LNCaP clone FGC (cell line): Measurements from ENCODE around the gene ADGRL3.

Experiments used
- DNase-seq: peaks from one replicate; pipeline ENCODE4 v3.0.0-alpha.2; 2011; ENCODE audit warnings: low read depth
- H3K4me3 ChIP-seq: 2 replicates; pipeline ENCODE4 v1.5.1; 2011; ENCODE audit warnings: mild to moderate bottlenecking, low read depth, low read length, control low read depth
- TF ChIP-seq, protein P1 (sequence below): IDR thresholded peaks from 2 replicates; pipeline ENCODE4 v1.5.1; 2012; ENCODE audit warnings: mild to moderate bottlenecking; ENCODE audit not compliant: control insufficient read depth, insufficient read depth; ENCODE audit errors: extremely low read depth

ADGRL3 gene

DNA sequence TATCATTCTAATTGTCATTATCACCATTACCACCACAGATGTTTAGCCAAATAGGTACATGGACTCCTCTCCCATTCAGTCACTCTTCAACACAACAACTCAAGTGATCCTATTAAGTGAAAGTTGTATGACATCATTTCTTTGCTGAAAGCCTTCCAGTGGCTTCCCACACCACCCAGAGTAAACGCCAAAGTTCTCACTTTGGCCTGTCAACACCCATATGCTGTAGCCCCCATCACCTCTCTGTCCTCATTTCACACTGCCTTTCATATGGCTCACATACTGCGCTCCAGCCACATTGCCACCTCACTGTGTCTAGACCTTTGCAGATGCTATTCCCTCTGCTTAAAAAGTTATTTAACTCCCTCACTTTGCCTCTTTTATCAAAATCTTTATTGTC is 682.3 kb downstream of the ADGRL3 start:
- TF ChIP-seq, protein P1, sequence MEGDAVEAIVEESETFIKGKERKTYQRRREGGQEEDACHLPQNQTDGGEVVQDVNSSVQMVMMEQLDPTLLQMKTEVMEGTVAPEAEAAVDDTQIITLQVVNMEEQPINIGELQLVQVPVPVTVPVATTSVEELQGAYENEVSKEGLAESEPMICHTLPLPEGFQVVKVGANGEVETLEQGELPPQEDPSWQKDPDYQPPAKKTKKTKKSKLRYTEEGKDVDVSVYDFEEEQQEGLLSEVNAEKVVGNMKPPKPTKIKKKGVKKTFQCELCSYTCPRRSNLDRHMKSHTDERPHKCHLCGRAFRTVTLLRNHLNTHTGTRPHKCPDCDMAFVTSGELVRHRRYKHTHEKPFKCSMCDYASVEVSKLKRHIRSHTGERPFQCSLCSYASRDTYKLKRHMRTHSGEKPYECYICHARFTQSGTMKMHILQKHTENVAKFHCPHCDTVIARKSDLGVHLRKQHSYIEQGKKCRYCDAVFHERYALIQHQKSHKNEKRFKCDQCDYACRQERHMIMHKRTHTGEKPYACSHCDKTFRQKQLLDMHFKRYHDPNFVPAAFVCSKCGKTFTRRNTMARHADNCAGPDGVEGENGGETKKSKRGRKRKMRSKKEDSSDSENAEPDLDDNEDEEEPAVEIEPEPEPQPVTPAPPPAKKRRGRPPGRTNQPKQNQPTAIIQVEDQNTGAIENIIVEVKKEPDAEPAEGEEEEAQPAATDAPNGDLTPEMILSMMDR: no peak
- H3K4me3 ChIP-seq: no peak overlapping the region
- no peak for DNase-seq

DNA sequence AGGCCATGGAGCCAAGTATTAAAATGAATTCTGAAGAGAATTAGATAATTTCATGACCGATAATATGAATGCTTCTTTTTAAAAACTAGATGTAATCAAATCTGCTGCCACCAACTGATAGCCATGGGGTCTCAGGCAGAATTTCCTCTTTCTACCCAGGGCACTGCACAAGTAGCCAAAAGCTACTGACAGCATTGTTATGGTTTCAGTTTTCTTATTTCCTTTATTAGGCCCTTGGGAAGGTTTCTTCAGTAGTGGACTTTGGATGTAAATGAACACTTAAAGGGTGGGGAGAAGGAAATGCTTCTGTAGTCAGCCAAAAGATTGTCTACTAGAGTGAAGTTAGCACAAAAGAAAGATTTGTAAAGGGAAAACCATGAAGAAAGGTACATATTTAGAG is 686.0 kb downstream of the ADGRL3 start:
- H3K4me3 ChIP-seq: no peak overlapping the region
- TF ChIP-seq, protein P1: no peak
- no peak for DNase-seq

DNA sequence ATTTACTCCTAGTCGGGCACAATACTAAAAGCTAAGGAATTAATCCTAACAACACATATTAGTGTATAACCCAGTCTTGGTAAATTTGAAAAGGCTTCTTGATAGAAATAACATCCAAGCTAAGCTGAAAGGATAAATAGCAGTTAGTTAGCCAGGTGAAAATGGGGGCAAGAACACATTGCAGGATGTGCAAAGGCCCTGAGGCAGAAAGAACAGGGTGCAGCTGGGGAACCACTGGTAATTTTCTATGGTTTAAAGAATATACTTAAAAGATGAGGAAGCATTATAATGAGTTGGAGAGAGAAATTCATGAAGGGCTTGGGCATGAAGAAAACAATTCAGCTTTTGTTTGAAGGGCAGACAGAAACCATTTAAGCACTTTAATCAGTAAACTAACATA is 689.0 kb downstream of the ADGRL3 start:
- no peak overlapping the region for H3K4me3 ChIP-seq
- no peak for DNase-seq
- TF ChIP-seq, protein P1: no peak

DNA sequence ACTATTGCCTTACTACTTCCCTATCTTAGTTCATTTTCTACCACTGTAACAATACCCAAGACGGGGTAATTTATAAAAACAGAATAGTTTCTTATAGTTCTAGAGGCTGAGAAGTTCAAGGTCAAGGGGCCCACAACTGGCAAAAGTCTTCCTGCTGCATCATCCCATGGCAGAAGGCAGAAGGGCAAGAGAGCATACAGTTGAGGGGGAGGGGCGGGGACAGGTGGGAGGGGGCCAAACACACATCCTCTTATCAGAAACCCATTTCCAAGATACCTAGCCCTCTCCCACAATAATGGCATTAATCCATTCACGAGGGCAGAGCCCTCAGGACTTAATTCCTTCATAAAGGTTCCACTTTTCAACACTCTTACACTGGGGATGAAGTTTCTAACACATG is 690.2 kb downstream of the ADGRL3 start:
- no peak overlapping the region for H3K4me3 ChIP-seq
- TF ChIP-seq, protein P1: no peak
- no peak for DNase-seq

DNA sequence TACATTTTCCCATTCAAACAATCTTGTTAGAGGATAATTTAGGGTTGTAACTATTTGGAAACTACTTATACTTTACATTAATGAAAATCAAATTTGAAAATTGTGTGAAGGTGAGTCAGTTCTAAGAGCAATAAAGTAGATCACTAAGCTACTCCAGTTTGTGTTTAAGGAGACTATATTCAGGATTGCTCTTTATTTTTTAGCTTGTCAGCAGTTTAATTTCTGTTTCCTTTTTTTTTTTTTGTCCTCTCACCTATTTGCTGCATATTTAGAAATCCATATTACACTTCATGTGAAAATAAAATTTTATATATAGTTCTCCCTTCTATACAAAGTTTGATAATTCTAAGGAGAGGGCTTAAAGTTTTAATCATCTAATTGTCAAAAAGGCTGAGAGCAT is 691.8 kb downstream of the ADGRL3 start:
- DNase-seq: no peak
- TF ChIP-seq, protein P1: no peak
- H3K4me3 ChIP-seq: no peak overlapping the region

DNA sequence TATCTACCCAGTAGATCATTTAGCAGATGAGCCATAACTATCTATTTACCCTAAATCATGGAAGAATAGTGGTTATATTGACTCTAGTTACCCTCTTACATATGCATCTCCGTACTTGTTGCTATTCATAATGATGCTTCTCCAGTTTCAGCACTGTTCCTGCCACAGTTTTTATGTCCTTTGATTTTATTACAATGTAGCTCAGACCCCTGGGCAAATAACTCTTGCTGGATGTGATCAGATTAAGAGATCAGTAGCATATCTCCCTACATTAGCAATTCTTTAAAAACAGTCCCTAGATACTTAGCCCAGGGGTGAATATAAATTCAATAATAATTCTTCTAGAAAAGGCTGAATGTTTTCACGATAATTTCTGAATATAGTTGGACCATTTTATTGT is 696.5 kb downstream of the ADGRL3 start:
- TF ChIP-seq, protein P1: no peak
- H3K4me3 ChIP-seq: no peak overlapping the region
- DNase-seq: no peak

DNA sequence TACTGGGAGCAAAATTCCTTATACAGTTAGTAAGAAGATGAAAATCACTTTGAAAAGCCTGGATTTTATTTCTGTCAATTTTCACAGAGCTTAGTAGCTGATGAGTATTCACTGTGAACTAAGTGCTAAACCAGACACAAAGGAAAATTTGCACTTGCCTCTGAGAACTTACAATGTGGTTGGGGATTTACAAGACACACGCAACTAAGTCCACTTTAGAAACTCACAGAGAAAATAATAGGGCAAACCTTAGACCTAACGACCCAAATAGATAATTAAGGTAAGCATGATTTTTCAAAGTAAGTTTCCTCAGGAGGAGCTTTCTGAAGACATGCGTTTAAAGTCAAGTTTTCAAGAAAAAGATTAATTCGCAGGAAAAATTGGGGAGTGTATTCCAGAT is 708.9 kb downstream of the ADGRL3 start:
- TF ChIP-seq, protein P1: no peak
- no peak overlapping the region for H3K4me3 ChIP-seq
- DNase-seq: no peak
